A673 (cell line): ENCODE data around the gene LCMT1.

ENCODE experiments used
- CTCF ChIP-seq: fragments of 300-800, 200-600 bp; sonication (generic); conservative IDR thresholded peaks from 2 replicates; pipeline ENCODE4 v1.5.1; 2017; ENCODE audit warnings: low read depth, mild to moderate bottlenecking, antibody characterized with exemption, low read length, moderate library complexity, mixed read lengths
- EZH2 ChIP-seq: fragments of 200-600 bp; sonication (generic); IDR thresholded peaks from 2 replicates; pipeline ENCODE4 v1.6.1; 2017; ENCODE audit warnings: borderline replicate concordance, low read depth, mild to moderate bottlenecking, mixed read lengths, antibody characterized with exemption, low read length; ENCODE audit not compliant: poor library complexity, severe bottlenecking

DNA sequence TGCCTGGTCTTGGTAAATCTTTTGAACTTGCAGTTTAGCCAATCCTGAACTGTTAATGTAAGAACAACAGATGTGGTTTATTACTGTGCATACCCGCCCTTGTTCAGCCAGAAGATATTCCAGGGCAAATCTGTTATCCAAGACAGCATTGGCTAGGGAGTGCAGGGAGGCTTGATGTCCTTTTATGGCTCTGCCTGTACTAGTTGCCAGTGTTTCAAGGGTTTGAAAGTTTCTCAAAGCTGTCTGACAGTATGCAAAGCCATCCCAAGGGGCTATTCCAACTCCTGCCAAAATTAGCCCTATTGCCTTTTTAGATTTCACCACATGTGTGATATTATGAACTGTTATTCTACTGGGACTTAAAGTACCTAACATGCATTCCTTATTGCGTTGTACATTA, 30.1 kb downstream of the LCMT1 start:
- TF ChIP-seq CTCF (no peak), EZH2 (no peak)
